Esophagus squamous epithelium (tissue), 4 donors: Measurements from ENCODE around the gene RIBC2.

ENCODE experiments used
- POLR2A ChIP-seq, 4 donors: fragments of 450-650 bp; IDR thresholded peaks; one replicate each; pipeline ENCODE4 v1.6.1; 2017; ENCODE audit warnings: antibody characterized with exemption in 4 of 4, mild to moderate bottlenecking in 4 of 4, moderate library complexity in 3 of 4
- TF ChIP-seq, protein P1 (sequence below), 6 experiments: fragments of 450-650 bp in 4 of 6; fragments of 200-600 bp in 2 of 6; sonication (generic) in 2 of 6; IDR thresholded peaks; one replicate each; pipeline ENCODE4 v1.5.1; 2016 to 2019; ENCODE audit warnings: antibody characterized with exemption in 6 of 6, mild to moderate bottlenecking in 4 of 6, moderate library complexity in 4 of 6

DNA sequence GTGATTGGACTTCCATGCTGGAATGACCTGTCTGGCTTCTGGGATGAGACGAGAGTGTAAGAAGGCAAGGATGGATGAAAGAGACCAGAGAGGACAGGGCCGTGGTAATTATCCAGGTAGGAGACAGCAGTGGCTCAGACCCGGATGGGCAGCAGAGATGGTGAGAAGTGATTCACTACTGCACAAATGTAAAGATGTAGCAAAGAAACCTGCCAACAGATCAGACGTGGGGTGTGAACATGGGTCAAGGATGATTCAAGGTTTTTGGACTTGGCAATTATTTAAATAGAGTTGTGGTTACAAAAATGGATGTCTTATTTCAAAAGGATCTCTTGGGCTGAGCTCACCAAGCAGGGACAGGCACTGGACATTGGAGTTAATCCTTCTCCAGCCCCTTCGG, 32.7 kb downstream of the RIBC2 start:
- TF ChIP-seq, protein P1, sequence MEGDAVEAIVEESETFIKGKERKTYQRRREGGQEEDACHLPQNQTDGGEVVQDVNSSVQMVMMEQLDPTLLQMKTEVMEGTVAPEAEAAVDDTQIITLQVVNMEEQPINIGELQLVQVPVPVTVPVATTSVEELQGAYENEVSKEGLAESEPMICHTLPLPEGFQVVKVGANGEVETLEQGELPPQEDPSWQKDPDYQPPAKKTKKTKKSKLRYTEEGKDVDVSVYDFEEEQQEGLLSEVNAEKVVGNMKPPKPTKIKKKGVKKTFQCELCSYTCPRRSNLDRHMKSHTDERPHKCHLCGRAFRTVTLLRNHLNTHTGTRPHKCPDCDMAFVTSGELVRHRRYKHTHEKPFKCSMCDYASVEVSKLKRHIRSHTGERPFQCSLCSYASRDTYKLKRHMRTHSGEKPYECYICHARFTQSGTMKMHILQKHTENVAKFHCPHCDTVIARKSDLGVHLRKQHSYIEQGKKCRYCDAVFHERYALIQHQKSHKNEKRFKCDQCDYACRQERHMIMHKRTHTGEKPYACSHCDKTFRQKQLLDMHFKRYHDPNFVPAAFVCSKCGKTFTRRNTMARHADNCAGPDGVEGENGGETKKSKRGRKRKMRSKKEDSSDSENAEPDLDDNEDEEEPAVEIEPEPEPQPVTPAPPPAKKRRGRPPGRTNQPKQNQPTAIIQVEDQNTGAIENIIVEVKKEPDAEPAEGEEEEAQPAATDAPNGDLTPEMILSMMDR (IDR thresholded peaks at IDR 0.05), result no peak
- no peak for TF ChIP-seq POLR2A (IDR thresholded peaks at IDR 0.05)
